Activated CD4-positive, alpha-beta memory T cell treated with anti-CD3 and anti-CD28 coated beads for 36 hours (primary cell): ENCODE measurements around the gene RUFY3. TPM values are rescaled to one million over a fixed set of nuclear protein-coding genes. Genes with fewer than 3 reads are reported as not detected.

Experiments
- CTCF ChIA-PET: fragments of 350-600 bp; sonication (Branson Sonifier 250); formaldehyde crosslinking; loops from one replicate; lab custom pipeline; 2021; ENCODE audit warnings: antibody characterized with exemption, inconsistent platforms; lab: Charles Lee
- POLR2A ChIA-PET: fragments of 350-600 bp; sonication (Branson Sonifier 250); formaldehyde crosslinking; loops from one replicate; lab custom pipeline; 2021; ENCODE audit warnings: antibody characterized with exemption; lab: Charles Lee
- DNase-seq: peaks from one replicate; pipeline ENCODE4 v3.0.0-alpha.2; 2020
- H3K27ac Mint-ChIP-seq: one replicate; pipeline ENCODE4 v1.8.0; 2021; ENCODE audit warnings: mixed read lengths
- H3K27me3 Mint-ChIP-seq: one replicate; pipeline ENCODE4 v1.8.0; 2021; ENCODE audit warnings: mixed read lengths
- H3K36me3 Mint-ChIP-seq: one replicate; pipeline ENCODE4 v1.8.0; 2021; ENCODE audit warnings: mixed read lengths
- H3K4me1 Mint-ChIP-seq: one replicate; pipeline ENCODE4 v1.8.0; 2021; ENCODE audit warnings: low read depth, mixed read lengths
- H3K4me3 Mint-ChIP-seq: one replicate; pipeline ENCODE4 v1.8.0; 2021; ENCODE audit warnings: mild to moderate bottlenecking, mixed read lengths
- H3K9me3 Mint-ChIP-seq: one replicate; pipeline ENCODE4 v1.8.0; 2021; ENCODE audit warnings: mixed read lengths
- intact Hi-C: fragments of 100-400 bp; cut with micrococcal nuclease; formaldehyde crosslinking; loops from one replicate; pipeline ENCODE4 v1.15.1; 2023
- total RNA-seq, 2 experiments: library from RNA; stranded (reverse); gene quantifications; one replicate each; pipeline ENCODE4 v1.2.3, GENCODE V29; 2021

RUFY3 gene
- total RNA-seq, 2 experiments from 2014 or later: 15.8 to 17.2 TPM

GRCh38 chr4:70705183-70706043 lies 16.4 kb upstream of the RUFY3 start:
- ChIA-PET POLR2A (interaction anchor here (1.3 to 3.2 kb wide), 7 partner anchors 16 to 288 kb away, joined by 3 to 19 read pairs (median 7); partner anchors contain the start of genes DCK, GRSF1 and UTP3), CTCF (interaction anchor here (0.7 to 3.9 kb wide), 9 partner anchors 8 to 32 kb away, joined by 3 to 23 read pairs (median 7); partner anchors contain the start of gene UTP3)
- Mint-ChIP-seq H3K36me3 (no peaks in the 10 kb centered on the region), H3K27me3 (no peaks in the 10 kb centered on the region), H3K9me3 (no peaks in the 10 kb centered on the region), H3K4me1 (peaks cover 29% of the 10 kb centered on the region), H3K27ac (peak overlapping the region; percentile 80), H3K4me3 (peak overlapping the region; percentile 84)
- DNase-seq: peak; percentile 80
- intact Hi-C loops: loop anchor here (1.0 kb wide), 3 partner anchors 29 to 135 kb away; no protein-coding TSS in a partner anchor

- Mint-ChIP-seq H3K4me1 (peaks cover 29% of the 10 kb centered on the region), H3K27me3 (no peaks in the 10 kb centered on the region), H3K36me3 (no peaks in the 10 kb centered on the region), H3K9me3 (no peaks in the 10 kb centered on the region), H3K27ac (peak overlapping the region; percentile 80), H3K4me3 (peak overlapping the region; percentile 84)
- CTCF ChIA-PET: interaction anchor here (1.0 to 3.9 kb wide), 6 partner anchors 8 to 29 kb away, joined by 3 to 20 read pairs (median 6); no protein-coding TSS in a partner anchor
- POLR2A ChIA-PET: interaction anchor here (1.3 to 3.2 kb wide), 3 partner anchors 29 to 288 kb away, joined by 5 to 19 read pairs (median 7); partner anchors contain the start of gene DCK
- no peak for DNase-seq
- intact Hi-C loops: loop anchor here (1.0 kb wide), 1 partner anchor 28 kb away; no protein-coding TSS in a partner anchor
These were observed 15.7 kb upstream of the RUFY3 start for GRCh38 chr4:70706044-70706461.

- no peak for DNase-seq
- CTCF ChIA-PET: interaction anchor here (0.6 to 3.9 kb wide), 7 partner anchors 9 to 366 kb away, joined by 3 to 20 read pairs (median 4); no protein-coding TSS in a partner anchor
- Mint-ChIP-seq H3K27me3 (no peaks in the 10 kb centered on the region), H3K4me1 (peaks cover 33% of the 10 kb centered on the region), H3K4me3 (peak overlapping the region; percentile 84), H3K27ac (peak overlapping the region; percentile 80), H3K36me3 (no peaks in the 10 kb centered on the region), H3K9me3 (no peaks in the 10 kb centered on the region)
- intact Hi-C loops: loop anchor here (1.0 kb wide), 1 partner anchor 28 kb away; no protein-coding TSS in a partner anchor
- POLR2A ChIA-PET: interaction anchor here (1.3 to 3.2 kb wide), 3 partner anchors 28 to 287 kb away, joined by 5 to 19 read pairs (median 7); partner anchors contain the start of gene DCK
These were observed 15.2 kb upstream of the RUFY3 start for GRCh38 chr4:70706516-70706915.

GRCh38 chr4:70709611-70710205 lies 12.1 kb upstream of the RUFY3 start:
- H3K27ac Mint-ChIP-seq: no peak overlapping the region
- ChIA-PET CTCF (no interaction called here), POLR2A (no interaction called here)
- intact Hi-C loops: no loop called here
- no peak for DNase-seq
- H3K4me1 Mint-ChIP-seq: peaks cover 45% of the 10 kb centered on the region
- H3K4me3 Mint-ChIP-seq: no peak overlapping the region
- H3K36me3 Mint-ChIP-seq: no peaks in the 10 kb centered on the region
- H3K27me3 Mint-ChIP-seq: no peaks in the 10 kb centered on the region
- H3K9me3 Mint-ChIP-seq: no peaks in the 10 kb centered on the region

GRCh38 chr4:70711599-70711998 lies 10.2 kb upstream of the RUFY3 start:
- intact Hi-C loops: no loop called here
- H3K36me3 Mint-ChIP-seq: no peaks in the 10 kb centered on the region
- H3K27ac Mint-ChIP-seq: no peak overlapping the region
- H3K4me1 Mint-ChIP-seq: peaks cover 44% of the 10 kb centered on the region
- ChIA-PET CTCF (no interaction called here), POLR2A (interaction anchor here (1.2 kb wide), 1 partner anchor 10 kb away, joined by 3 read pairs; the partner anchor contains the start of gene RUFY3)
- no peak overlapping the region for H3K4me3 Mint-ChIP-seq
- H3K27me3 Mint-ChIP-seq: no peaks in the 10 kb centered on the region
- DNase-seq: no peak
- no peaks in the 10 kb centered on the region for H3K9me3 Mint-ChIP-seq

GRCh38 chr4:70712150-70712549 lies 9.6 kb upstream of the RUFY3 start:
- no peak overlapping the region for H3K4me3 Mint-ChIP-seq
- H3K4me1 Mint-ChIP-seq: peaks cover 40% of the 10 kb centered on the region
- intact Hi-C loops: no loop called here
- H3K36me3 Mint-ChIP-seq: no peaks in the 10 kb centered on the region
- ChIA-PET CTCF (no interaction called here), POLR2A (interaction anchor here (1.2 kb wide), 1 partner anchor 10 kb away, joined by 3 read pairs; the partner anchor contains the start of gene RUFY3)
- DNase-seq: no peak
- no peaks in the 10 kb centered on the region for H3K9me3 Mint-ChIP-seq
- H3K27ac Mint-ChIP-seq: no peak overlapping the region
- no peaks in the 10 kb centered on the region for H3K27me3 Mint-ChIP-seq

GRCh38 chr4:70712604-70713452 lies 8.9 kb upstream of the RUFY3 start:
- Mint-ChIP-seq H3K27ac (no peak overlapping the region), H3K9me3 (no peaks in the 10 kb centered on the region), H3K4me3 (no peak overlapping the region), H3K4me1 (peaks cover 45% of the 10 kb centered on the region), H3K36me3 (no peaks in the 10 kb centered on the region), H3K27me3 (no peaks in the 10 kb centered on the region)
- ChIA-PET POLR2A (interaction anchor here (1.2 kb wide), 1 partner anchor 9 kb away, joined by 3 read pairs; the partner anchor contains the start of gene RUFY3), CTCF (no interaction called here)
- intact Hi-C loops: no loop called here
- DNase-seq: no peak

- H3K4me1 Mint-ChIP-seq: peaks cover 45% of the 10 kb centered on the region
- H3K9me3 Mint-ChIP-seq: no peaks in the 10 kb centered on the region
- no peak overlapping the region for H3K27ac Mint-ChIP-seq
- CTCF ChIA-PET: no interaction called here
- H3K4me3 Mint-ChIP-seq: no peak overlapping the region
- POLR2A ChIA-PET: no interaction called here
- H3K27me3 Mint-ChIP-seq: no peaks in the 10 kb centered on the region
- intact Hi-C loops: no loop called here
- no peak for DNase-seq
- H3K36me3 Mint-ChIP-seq: no peaks in the 10 kb centered on the region
These were observed 8.2 kb upstream of the RUFY3 start for GRCh38 chr4:70713453-70714078.

GRCh38 chr4:70714079-70714887 lies 7.5 kb upstream of the RUFY3 start:
- Mint-ChIP-seq H3K4me1 (peaks cover 43% of the 10 kb centered on the region), H3K4me3 (no peak overlapping the region), H3K27me3 (no peaks in the 10 kb centered on the region), H3K36me3 (no peaks in the 10 kb centered on the region), H3K9me3 (no peaks in the 10 kb centered on the region), H3K27ac (no peak overlapping the region)
- CTCF ChIA-PET: interaction anchor here (1.5 kb wide), 1 partner anchor 9 kb away, joined by 4 read pairs; no protein-coding TSS in a partner anchor
- DNase-seq: no peak
- intact Hi-C loops: no loop called here
- POLR2A ChIA-PET: interaction anchor here (0.5 kb wide), 1 partner anchor 295 kb away, joined by 3 read pairs; no protein-coding TSS in a partner anchor

- POLR2A ChIA-PET: interaction anchor here (0.5 kb wide), 1 partner anchor 295 kb away, joined by 3 read pairs; no protein-coding TSS in a partner anchor
- intact Hi-C loops: no loop called here
- H3K4me3 Mint-ChIP-seq: no peak overlapping the region
- H3K9me3 Mint-ChIP-seq: no peaks in the 10 kb centered on the region
- H3K36me3 Mint-ChIP-seq: no peaks in the 10 kb centered on the region
- H3K27me3 Mint-ChIP-seq: no peaks in the 10 kb centered on the region
- DNase-seq: no peak
- no peak overlapping the region for H3K27ac Mint-ChIP-seq
- peaks cover 37% of the 10 kb centered on the region for H3K4me1 Mint-ChIP-seq
- CTCF ChIA-PET: interaction anchor here (1.5 kb wide), 1 partner anchor 10 kb away, joined by 4 read pairs; no protein-coding TSS in a partner anchor
These were observed 6.7 kb upstream of the RUFY3 start for GRCh38 chr4:70715097-70715496.
